ENCODE measurements around the gene RNF5. TPM values are rescaled to one million over a fixed set of nuclear protein-coding genes. Genes with fewer than 3 reads are reported as not detected.

The RNF5 gene
- total and polyA plus RNA-seq, 2 of the 4 experiments (the other 2 are of a cell fraction): 18.8 to 41.4 TPM

GRCh38 chr6:32218167-32218566 is 40.0 kb downstream of the RNF5 start:
- Histone ChIP-seq H2AK5ac (ENCODE audit: low read depth, low read length) (no peak overlapping the region), H3K4me3 (ENCODE audit: insufficient read depth, low read depth, low read length) (no peak overlapping the region), H2AK9ac (replicated peaks; ENCODE audit: low read depth, low read length, poor library complexity) (no peak overlapping the region), H3K14ac (replicated peaks; ENCODE audit: low read depth, low read length) (no peak overlapping the region), H3K18ac (ENCODE audit: low read depth, low read length) (no peak overlapping the region), H2BK5ac (ENCODE audit: low read depth, low read length, poor library complexity, severe bottlenecking) (no peak overlapping the region), H3K9me1 (ENCODE audit: insufficient read depth, low read length) (no peaks in the 10 kb centered on the region), H3K4me2 (ENCODE audit: low read depth, low read length) (no peak overlapping the region), H3K4me1 (ENCODE audit: control insufficient read depth, insufficient read depth, low read length) (no peaks in the 10 kb centered on the region), H3K79me1 (ENCODE audit: low read depth in 1 of 2, low read length in 2 of 2) (no peaks in the 10 kb centered on the region), H3K9me3 (ENCODE audit: control insufficient read depth, insufficient read depth, low read length) (no peaks in the 10 kb centered on the region), H2BK20ac (ENCODE audit: low read depth, low read length) (no peak overlapping the region), H3K23ac (ENCODE audit: low read depth, low read length) (no peak overlapping the region), H3K9ac (ENCODE audit: low read depth, low read length) (no peak overlapping the region), H4K91ac (ENCODE audit: insufficient read depth, low read depth, low read length) (no peak overlapping the region), H3K56ac (ENCODE audit: extremely low read depth, insufficient read depth, low read length) (no peak overlapping the region), H4K8ac (ENCODE audit: low read depth in 2 of 2, low read length in 2 of 2) (no peak overlapping the region), H3K27me3 (ENCODE audit: control insufficient read depth, insufficient read depth, low read length) (peaks cover 43% of the 10 kb centered on the region), H2BK120ac (ENCODE audit: low read depth, low read length) (no peak overlapping the region), H3K36me3 (ENCODE audit: control insufficient read depth, insufficient read depth, low read length) (no peaks in the 10 kb centered on the region), H3K4ac (ENCODE audit: low read depth, low read length) (no peak overlapping the region), H2BK15ac (ENCODE audit: low read depth, low read length) (no peak overlapping the region), H4K20me1 (ENCODE audit: insufficient read depth, low read length) (no peaks in the 10 kb centered on the region), H2AFZ (replicated peaks; ENCODE audit: low read length, poor library complexity) (no peak overlapping the region), H4K5ac (ENCODE audit: low read depth, low read length) (no peak overlapping the region), H3K27ac (ENCODE audit: insufficient read depth, low read length) (no peak overlapping the region)
- dilution Hi-C loops (cut with HindIII; ENCODE audit: low sequenced_read_pairs, unreplicated experiment) (no loop called here), intact Hi-C loops (cut with micrococcal nuclease) (no loop called here), in situ Hi-C loops (cut with MboI; ENCODE audit: low sequenced_read_pairs) (no loop called here)
- TF ChIP-seq FOS (IDR thresholded peaks at IDR 0.05; ENCODE audit: low read depth, low read length) (no peak), RAD21 (IDR thresholded peaks at IDR 0.05; ENCODE audit: low read length) (no peak), RCOR1 (IDR thresholded peaks at IDR 0.05; ENCODE audit: insufficient replicate concordance, low read length) (no peak), BHLHE40 (IDR thresholded peaks at IDR 0.05; ENCODE audit: low read depth, low read length) (no peak), CHD1 (IDR thresholded peaks at IDR 0.05; ENCODE audit: low read depth, low read length) (no peak), RFX5 (IDR thresholded peaks at IDR 0.05; ENCODE audit: low read depth, low read length) (no peak), MAFK (IDR thresholded peaks at IDR 0.05; ENCODE audit: low read depth, low read length) (no peak), MAZ (IDR thresholded peaks at IDR 0.05; ENCODE audit: borderline replicate concordance, low read depth, low read length) (no peak), MXI1 (IDR thresholded peaks at IDR 0.05; ENCODE audit: borderline replicate concordance, low read depth, low read length) (no peak), POLR2A (IDR thresholded peaks at IDR 0.05; ENCODE audit: low read depth, low read length) (no peak), SMC3 (IDR thresholded peaks at IDR 0.05; ENCODE audit: low read depth, low read length) (no peak), USF2 (IDR thresholded peaks at IDR 0.05; ENCODE audit: low read depth, low read length) (no peak)
- TF ChIP-seq, protein P1, sequence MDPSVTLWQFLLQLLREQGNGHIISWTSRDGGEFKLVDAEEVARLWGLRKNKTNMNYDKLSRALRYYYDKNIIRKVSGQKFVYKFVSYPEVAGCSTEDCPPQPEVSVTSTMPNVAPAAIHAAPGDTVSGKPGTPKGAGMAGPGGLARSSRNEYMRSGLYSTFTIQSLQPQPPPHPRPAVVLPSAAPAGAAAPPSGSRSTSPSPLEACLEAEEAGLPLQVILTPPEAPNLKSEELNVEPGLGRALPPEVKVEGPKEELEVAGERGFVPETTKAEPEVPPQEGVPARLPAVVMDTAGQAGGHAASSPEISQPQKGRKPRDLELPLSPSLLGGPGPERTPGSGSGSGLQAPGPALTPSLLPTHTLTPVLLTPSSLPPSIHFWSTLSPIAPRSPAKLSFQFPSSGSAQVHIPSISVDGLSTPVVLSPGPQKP (IDR thresholded peaks at IDR 0.05; ENCODE audit: borderline replicate concordance, low read depth, low read length): no peak
- ATAC-seq (ENCODE audit: low read depth) (no peak), DNase-seq (no peak)
- WGBS, 2 experiments (ENCODE audit: extremely low coverage in 2 of 2, insufficient read length in 1 of 2): 68% methylated on average over 4 of the region's 7 CpGs; no CpG with 5 or more reads in 1 of the 2 experiments
- ChIA-PET CTCF (no interaction called here), POLR2A (ENCODE audit: unreplicated experiment) (no interaction called here)
- BruUV-seq (replicated peaks): no TSS peak

Measured in IMR-90 (cell line).